DOHH2 (cell line): ENCODE data around the gene AHCY.

Experiments
- H3F3A ChIP-seq: fragments of 200-600 bp; sonication (generic), shearing (Covaris generic); 2 replicates; pipeline ENCODE4 v1.6.0; 2016; ENCODE audit warnings: antibody characterized with exemption, mild to moderate bottlenecking; ENCODE audit not compliant: control insufficient read depth, insufficient read depth
- H3K27ac ChIP-seq: fragments of 200-600 bp; sonication (generic); 2 replicates; pipeline ENCODE4 v1.5.1; 2014; ENCODE audit warnings: low read depth, mild to moderate bottlenecking, low read length, moderate library complexity
- H3K27me3 ChIP-seq: fragments of 200-600 bp; sonication (generic); 2 replicates; pipeline ENCODE4 v1.6.1; 2014; ENCODE audit warnings: mild to moderate bottlenecking, low read length, mixed read lengths; ENCODE audit not compliant: control insufficient read depth
- H3K36me3 ChIP-seq: fragments of 200-600 bp; sonication (generic); 2 replicates; pipeline ENCODE4 v1.6.1; 2014; ENCODE audit warnings: mild to moderate bottlenecking, low read length, moderate library complexity, mixed read lengths; ENCODE audit not compliant: control insufficient read depth
- H3K4me1 ChIP-seq: fragments of 200-600 bp; sonication (generic); 2 replicates; pipeline ENCODE4 v1.6.1; 2014; ENCODE audit warnings: mild to moderate bottlenecking, low read length, mixed read lengths; ENCODE audit not compliant: control insufficient read depth
- H3K4me2 ChIP-seq: fragments of 200-600 bp; sonication (generic); 2 replicates; pipeline ENCODE4 v1.6.0; 2014; ENCODE audit warnings: mild to moderate bottlenecking, low read length, moderate library complexity
- H3K4me3 ChIP-seq: fragments of 200-600 bp; sonication (generic); 2 replicates; pipeline ENCODE4 v1.5.1; 2014; ENCODE audit warnings: mild to moderate bottlenecking, low read length, mixed read lengths
- H3K79me2 ChIP-seq: fragments of 200-600 bp; sonication (generic); 2 replicates; pipeline ENCODE4 v1.6.1; 2014; ENCODE audit warnings: mild to moderate bottlenecking, low read length, mixed read lengths; ENCODE audit not compliant: control insufficient read depth
- H3K9me2 ChIP-seq: fragments of 200-600 bp; sonication (generic); replicated peaks from 2 replicates; pipeline ENCODE4 v1.6.1; 2014; ENCODE audit warnings: mild to moderate bottlenecking, low read length, mixed read lengths; ENCODE audit not compliant: control insufficient read depth
- H3K9me3 ChIP-seq: fragments of 200-600 bp; sonication (generic); 2 replicates; pipeline ENCODE4 v1.6.1; 2014; ENCODE audit warnings: antibody characterized with exemption, low read length, mixed read lengths; ENCODE audit not compliant: control insufficient read depth, insufficient read depth
- H4K20me1 ChIP-seq: fragments of 200-600 bp; sonication (generic); 2 replicates; pipeline ENCODE4 v1.6.0; 2014; ENCODE audit warnings: low read depth, mild to moderate bottlenecking, antibody characterized with exemption, low read length, moderate library complexity; ENCODE audit not compliant: control insufficient read depth, insufficient read depth
- CTCF ChIP-seq: fragments of 200-600 bp; sonication (generic); IDR thresholded peaks from one replicate; pipeline ENCODE4 v1.5.1; 2014; ENCODE audit warnings: antibody characterized with exemption, mild to moderate bottlenecking, low read depth, low read length; ENCODE audit not compliant: poor library complexity, severe bottlenecking
- EZH2phosphoT487 ChIP-seq: fragments of 200-600 bp; sonication (generic); IDR thresholded peaks from 2 replicates; pipeline ENCODE4 v1.6.1; 2017; ENCODE audit warnings: borderline replicate concordance, mild to moderate bottlenecking, antibody characterized with exemption, low read length, moderate library complexity, mixed read lengths

AHCY gene

GRCh38 chr20:34262488-34263288 is 40.5 kb downstream of the AHCY start:
- H3K27ac ChIP-seq: no peak overlapping the region
- H3K36me3 ChIP-seq: no peaks in the 10 kb centered on the region
- H3K9me2 ChIP-seq: no peaks in the 10 kb centered on the region

DNA sequence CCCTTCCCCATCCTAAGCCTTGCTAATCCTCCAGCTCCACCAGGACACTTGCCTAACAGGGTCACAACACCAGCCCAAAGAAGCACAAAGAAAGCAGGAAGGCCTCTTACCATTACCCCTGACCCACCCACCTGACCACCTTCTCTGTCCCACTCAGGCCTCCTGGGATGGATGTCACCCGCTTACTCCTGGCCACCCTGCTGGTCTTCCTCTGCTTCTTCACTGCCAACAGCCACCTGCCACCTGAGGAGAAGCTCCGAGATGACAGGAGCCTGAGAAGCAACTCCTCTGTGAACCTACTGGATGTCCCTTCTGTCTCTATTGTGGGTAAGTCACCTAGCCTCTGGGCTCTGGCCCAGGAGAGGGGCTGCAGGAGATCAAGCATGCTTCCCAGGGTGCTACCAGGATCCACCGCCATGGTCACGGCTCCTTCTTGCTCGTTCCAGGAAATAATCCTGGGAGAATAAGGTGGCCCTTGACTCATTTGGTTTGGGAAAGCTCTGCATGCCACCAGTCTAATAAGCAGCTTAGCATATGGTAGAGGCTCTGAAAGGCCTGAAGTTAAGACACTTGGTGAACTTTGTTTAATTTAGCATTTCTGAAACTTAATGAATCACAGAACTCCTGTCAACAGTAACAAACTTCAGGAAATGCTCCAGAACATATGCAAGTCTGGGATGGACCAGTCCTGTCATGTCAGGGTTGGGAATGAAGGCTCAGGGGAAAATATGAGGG is 42.8 kb downstream of the AHCY start:
- Histone ChIP-seq H3K79me2 (no peaks in the 10 kb centered on the region), H3K4me2 (no peak overlapping the region), H3F3A (no peaks in the 10 kb centered on the region), H3K4me3 (no peak overlapping the region), H3K9me2 (no peaks in the 10 kb centered on the region), H4K20me1 (no peaks in the 10 kb centered on the region), H3K27me3 (no peaks in the 10 kb centered on the region), H3K9me3 (no peaks in the 10 kb centered on the region), H3K36me3 (no peaks in the 10 kb centered on the region), H3K4me1 (no peaks in the 10 kb centered on the region), H3K27ac (no peak overlapping the region)
- no peak for TF ChIP-seq CTCF
- no peak for TF ChIP-seq EZH2phosphoT487

More at GRCh38 chr20:34262488-34263288, 40.5 kb downstream of the AHCY start:
- TF ChIP-seq CTCF (no peak), EZH2phosphoT487 (no peak)
- no peaks in the 10 kb centered on the region for H3K79me2 ChIP-seq
- no peak overlapping the region for H3K4me3 ChIP-seq
- H3F3A ChIP-seq: no peaks in the 10 kb centered on the region
- H3K27me3 ChIP-seq: no peaks in the 10 kb centered on the region
- H4K20me1 ChIP-seq: no peaks in the 10 kb centered on the region
- no peaks in the 10 kb centered on the region for H3K9me3 ChIP-seq
- no peaks in the 10 kb centered on the region for H3K4me1 ChIP-seq
- H3K4me2 ChIP-seq: no peak overlapping the region

- Histone ChIP-seq H3K36me3 (no peaks in the 10 kb centered on the region), H4K20me1 (no peaks in the 10 kb centered on the region), H3F3A (no peaks in the 10 kb centered on the region), H3K4me3 (no peak overlapping the region), H3K27me3 (no peaks in the 10 kb centered on the region), H3K4me1 (no peaks in the 10 kb centered on the region), H3K27ac (no peak overlapping the region), H3K9me3 (no peaks in the 10 kb centered on the region), H3K9me2 (no peaks in the 10 kb centered on the region), H3K4me2 (no peak overlapping the region), H3K79me2 (no peaks in the 10 kb centered on the region)
- TF ChIP-seq EZH2phosphoT487 (no peak), CTCF (no peak)
Observed at GRCh38 chr20:34256629-34257124, 46.5 kb downstream of the AHCY start.
